Measurements from ENCODE around the gene FAM204A.

The FAM204A gene

DNA sequence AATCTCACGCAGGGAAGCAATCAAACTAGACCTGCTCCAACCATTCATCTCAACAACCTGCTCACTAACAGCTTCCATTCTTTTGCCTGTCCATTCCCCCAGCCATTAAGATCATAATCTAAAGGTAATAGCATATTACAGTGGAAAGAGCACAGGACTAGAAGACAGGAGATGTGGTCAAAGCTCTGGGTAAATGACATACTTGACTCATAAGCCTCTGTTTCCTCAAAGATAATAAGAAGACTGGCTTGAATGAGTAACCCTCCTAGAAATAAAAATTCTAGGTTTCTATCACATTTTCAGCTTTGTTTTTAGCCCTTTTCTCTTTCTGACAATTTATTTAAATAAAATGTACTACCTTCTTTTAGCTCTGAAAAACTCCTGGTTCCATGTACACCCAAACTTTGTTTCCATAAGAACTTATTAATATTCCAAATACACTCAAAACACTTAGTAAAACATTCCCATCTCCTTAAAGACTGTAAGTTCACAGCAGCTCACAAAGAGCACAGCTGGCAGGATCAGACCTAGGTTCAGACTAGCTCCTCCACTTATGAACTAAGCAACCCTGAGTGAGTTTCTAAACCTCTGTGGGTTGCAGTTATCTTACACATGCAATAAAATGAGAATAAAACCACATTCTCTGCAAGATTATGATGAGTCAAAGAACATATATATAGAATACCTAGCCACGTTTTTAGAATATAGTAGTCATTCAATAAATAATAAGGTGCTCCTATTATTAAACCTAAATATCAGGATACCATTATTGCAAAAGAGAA, 11.6 kb downstream of the FAM204A start:
- DNase-seq, result no peak

GRCh38 chr10:118324140-118324539, 18.0 kb downstream of the FAM204A start:
- DNase-seq, result no peak

GRCh38 chr10:118321724-118322575, 20.2 kb downstream of the FAM204A start:
- no peak for DNase-seq

GRCh38 chr10:118315629-118316028, 26.5 kb downstream of the FAM204A start:
- no peak for DNase-seq

GRCh38 chr10:118314882-118315281, 27.2 kb downstream of the FAM204A start:
- DNase-seq, result no peak

- no peak for DNase-seq
Measured at GRCh38 chr10:118311505-118311904, 30.6 kb downstream of the FAM204A start.

DNA sequence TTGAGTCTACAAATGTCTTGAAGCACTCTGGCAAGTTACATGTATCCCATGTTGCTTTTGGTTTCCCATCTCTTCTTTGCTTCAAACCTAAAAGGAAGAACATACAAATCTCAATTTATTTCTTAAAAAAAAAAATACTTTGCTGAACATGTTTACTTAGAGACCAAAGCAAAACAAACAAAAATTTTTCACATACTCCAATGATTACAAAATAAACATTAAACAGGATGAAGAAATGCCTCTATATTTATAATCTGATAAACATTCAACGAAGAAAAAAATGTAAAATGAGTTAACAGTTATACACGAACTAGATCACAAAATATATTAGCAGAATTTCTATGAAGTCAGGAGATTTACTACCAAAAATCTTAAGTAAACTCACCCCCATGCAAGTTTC, 31.3 kb downstream of the FAM204A start:
- no peak for DNase-seq

DNA sequence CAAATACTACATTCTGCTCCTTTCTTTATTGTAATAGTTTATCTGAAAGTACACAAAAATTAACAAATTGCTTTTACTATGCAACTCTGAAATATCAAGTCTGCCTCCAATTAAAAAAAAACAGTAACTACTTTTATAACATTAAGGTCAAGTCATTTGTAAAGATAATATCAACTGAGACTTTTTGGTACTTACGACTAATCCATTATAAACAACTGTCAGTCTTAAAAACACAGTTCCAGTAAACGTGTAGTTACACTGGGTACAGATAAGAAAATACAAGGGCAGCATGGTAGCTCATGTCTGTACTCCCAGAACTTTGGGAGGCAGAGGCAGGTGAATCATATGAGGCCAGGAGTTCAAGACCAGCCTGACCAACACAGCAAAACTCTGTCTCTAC, 32.2 kb downstream of the FAM204A start:
- DNase-seq, result no peak

GRCh38 chr10:118308664-118309063, 33.5 kb downstream of the FAM204A start:
- no peak for DNase-seq

DNA sequence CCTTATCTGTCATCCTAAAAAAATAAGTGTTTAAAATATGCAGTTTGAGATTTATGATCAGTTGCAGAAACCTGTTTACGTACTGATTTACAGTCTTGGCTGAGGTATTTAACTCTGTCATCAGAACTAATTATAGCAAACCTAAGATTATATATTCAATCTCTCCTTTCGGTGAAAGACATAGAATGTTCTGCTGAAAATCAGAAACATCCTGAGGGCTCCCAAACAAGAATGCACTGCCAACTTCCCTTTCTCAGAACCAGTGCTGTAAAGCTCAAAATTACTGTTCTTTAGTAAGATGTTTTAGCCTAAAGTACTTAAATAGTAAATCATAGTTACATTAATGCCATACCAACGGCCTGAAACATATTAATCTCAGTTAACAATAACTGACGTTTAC, 34.3 kb downstream of the FAM204A start:
- DNase-seq, result no peak

GRCh38 chr10:118307220-118307619, 34.9 kb downstream of the FAM204A start:
- DNase-seq, result no peak

DNA sequence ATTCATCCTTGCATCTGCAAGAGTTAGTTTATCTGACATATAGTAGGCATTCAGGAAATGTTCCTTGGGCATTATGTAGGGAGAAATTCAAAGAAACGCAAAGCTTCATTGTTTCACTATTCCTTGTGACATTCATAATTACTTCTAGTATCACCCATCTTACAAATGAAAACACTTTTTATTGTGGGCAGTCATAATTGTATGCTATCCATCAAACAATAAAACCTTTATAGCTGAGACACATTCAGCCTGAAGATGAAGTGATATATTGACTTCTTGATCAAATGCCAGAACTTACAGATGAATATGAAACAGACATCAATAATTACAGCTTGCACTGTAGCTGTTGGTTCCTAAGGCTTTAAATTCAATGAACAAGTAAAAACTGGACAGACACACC, 36.4 kb downstream of the FAM204A start:
- DNase-seq, result no peak

DNA sequence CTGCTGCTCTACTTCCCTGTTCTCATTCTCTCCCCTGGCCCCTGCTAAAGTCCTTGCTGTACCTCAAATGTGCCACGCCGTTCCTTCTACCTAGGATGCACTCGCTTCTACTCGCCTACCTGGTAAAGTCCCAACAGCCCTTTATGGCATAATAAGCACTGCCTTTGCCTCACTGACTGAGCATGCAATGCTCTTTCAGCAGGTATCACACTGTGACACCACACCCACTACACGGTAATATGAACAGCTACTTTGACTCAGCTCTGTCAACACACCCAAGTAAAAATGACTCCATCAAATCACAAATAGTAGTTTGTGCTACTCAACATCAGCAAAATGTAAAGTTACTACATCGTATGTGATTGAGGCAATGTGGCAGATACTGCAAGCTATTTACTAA, 37.6 kb downstream of the FAM204A start:
- DNase-seq, result no peak

DNA sequence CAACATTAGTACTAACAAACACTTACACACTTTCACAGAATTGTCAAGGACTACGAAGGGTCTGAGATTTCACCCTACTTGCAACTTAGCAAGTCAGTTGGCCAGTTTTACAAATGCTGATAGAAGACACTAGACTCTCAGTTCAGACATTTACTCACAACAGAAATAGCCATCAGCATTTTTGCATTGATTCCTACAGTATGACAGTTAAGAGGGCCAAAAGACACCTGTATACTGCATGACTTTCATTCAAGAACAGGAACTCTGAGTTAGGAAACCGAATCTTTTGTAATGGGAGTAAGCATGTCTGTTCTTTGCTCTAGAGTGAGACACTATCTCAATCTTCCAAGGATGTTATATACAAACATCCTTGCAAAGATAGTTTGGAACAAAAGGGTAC, 40.9 kb downstream of the FAM204A start:
- DNase-seq, result no peak

- no peak for DNase-seq
Measured at GRCh38 chr10:118300320-118300719, 41.8 kb downstream of the FAM204A start.

- DNase-seq, result no peak
Measured at GRCh38 chr10:118298787-118299186, 43.3 kb downstream of the FAM204A start.

DNA sequence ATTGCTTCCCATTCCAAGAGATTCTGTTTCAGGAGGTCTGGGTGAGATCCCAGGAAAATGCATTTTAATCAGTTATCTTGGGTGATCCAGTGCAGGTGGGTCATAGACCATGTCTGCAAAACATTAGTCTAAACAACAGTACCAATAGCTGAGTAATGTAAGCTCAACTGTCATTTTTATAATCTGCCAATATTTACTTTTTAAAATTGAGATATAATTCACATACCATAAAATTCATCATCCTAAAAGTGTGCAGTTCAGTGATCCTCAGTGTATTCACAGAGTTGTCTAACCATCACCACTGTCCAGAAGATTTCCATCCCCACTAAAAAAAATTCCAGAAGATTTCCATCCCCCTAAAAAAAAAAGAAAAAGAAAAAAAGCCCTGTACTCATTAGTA, 51.0 kb downstream of the FAM204A start:
- no peak for DNase-seq

DNA sequence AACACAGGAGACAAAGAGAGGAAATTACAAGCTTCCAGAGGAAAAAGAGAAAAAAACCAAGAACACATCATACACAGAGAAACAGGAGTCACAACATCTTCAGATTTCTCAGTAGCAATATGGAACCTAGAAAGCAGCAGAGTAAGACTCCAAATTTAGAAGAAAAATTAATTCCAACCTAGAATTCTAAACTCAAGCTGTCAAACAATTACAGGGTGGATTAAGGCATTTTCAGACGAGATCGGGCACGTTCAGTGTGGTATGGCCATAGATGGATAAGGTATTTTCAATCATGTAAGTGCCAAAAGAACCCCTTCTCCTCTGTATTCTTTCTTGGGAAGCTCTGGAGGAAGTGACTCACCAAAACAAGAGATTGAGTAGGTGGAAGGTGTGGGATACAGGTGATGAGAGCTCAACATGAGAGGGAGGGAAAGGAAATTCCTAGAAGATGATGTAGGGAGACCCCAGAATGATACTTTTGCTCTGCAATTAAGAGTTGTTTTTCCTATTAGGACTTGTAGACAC, 51.6 kb downstream of the FAM204A start:
- no peak for DNase-seq

DNA sequence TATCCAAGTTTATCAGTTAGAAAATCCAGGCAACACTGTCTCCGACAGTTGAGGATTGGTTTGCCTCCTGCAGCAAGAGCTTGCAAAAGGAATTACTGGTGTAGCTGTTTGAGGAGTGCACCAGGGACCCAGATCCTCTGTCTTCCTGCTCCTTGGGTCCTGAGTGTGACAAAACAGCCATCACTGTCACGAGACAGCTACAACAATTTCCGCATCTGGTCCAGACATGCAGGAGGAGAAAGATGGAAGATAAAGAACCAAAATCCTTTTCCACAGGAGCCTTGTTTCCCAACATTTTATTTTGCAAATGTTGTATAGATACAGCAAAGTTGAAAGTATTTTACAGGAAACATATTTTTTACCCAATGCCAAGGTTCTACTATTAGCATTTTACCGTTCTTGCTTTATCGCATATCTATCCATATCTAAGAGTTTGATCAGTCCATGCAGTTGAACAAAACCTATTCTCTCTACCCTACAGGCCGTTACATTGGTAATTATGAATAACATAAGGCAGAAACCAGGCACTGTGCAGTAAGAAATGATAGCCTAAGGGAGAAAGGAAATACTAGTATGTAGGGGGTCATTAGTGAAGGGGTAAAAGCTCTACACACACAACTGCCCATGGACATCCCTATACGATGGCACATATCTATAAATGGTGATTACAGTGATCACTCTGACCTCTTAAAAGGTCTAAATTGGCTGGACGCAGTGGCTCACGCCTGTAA, 54.9 kb downstream of the FAM204A start:
- DNase-seq, result no peak

- no peak for DNase-seq
Measured at GRCh38 chr10:118286051-118286838, 55.9 kb downstream of the FAM204A start.

DNA sequence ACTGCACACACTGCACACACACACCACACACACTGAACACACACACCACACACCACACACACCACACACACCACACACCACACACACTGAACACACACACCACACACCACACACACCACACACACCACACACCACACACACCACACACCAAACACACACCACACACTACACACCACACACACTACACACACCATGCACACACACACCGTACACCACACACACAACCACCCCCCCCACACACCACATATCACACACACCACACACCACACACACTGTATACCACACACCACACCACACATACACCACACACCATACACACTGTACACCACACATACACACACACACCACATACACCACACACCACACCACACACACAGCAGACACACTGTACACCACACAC, 59.5 kb downstream of the FAM204A start:
- no peak for DNase-seq

GRCh38 chr10:118278649-118279048, 63.5 kb downstream of the FAM204A start:
- DNase-seq, result no peak
